HG03439 (cell line): ENCODE data around the gene MMP8.
"Not testable (repeated sequence)": the region's sequence is repeated elsewhere in the genome, so short reads cannot be mapped to it uniquely, and the experiment has no call there.

Experiments used
- ATAC-seq: cut with Tn5 transposase; IDR thresholded peaks from one replicate; pipeline ENCODE4 v1.9.1; 2021; ENCODE audit warnings: mild to moderate bottlenecking, moderate library complexity; ENCODE audit not compliant: unreplicated experiment

Gene MMP8, protein sequence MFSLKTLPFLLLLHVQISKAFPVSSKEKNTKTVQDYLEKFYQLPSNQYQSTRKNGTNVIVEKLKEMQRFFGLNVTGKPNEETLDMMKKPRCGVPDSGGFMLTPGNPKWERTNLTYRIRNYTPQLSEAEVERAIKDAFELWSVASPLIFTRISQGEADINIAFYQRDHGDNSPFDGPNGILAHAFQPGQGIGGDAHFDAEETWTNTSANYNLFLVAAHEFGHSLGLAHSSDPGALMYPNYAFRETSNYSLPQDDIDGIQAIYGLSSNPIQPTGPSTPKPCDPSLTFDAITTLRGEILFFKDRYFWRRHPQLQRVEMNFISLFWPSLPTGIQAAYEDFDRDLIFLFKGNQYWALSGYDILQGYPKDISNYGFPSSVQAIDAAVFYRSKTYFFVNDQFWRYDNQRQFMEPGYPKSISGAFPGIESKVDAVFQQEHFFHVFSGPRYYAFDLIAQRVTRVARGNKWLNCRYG

DNA sequence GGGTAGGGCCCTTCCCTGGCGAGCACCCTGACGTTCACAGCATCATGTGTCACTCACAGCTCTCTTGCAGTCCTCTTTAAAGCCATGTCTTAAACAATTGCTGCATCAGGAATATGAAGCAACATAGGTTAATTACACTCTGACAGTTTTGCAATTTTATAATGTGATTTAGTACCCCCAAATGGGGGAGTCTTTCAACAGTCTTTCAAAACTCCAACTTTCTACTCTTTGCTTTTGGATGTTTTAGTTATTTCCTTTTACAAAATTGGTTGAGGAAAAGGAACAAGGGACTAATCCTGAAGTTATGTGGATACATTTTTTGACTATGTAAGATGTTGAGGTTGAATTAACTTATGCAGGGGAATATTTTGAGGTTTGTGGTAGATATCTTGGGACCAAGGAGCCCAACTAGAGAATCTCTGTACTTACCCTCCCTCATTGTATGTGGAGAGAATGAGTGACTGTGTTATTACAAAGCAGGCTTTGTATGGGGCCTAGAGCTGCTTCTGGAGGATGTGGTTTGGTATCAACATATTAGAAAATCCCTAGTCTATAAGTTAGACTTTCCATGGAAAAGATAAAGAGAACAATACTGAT lies at the start of gene MMP8:
TSS of gene MMP8 (minus strand) at position 51 of the 597 bp plus-strand sequence. CDS start 99 bp downstream, outside the sequence.
- ATAC-seq = no peak

DNA sequence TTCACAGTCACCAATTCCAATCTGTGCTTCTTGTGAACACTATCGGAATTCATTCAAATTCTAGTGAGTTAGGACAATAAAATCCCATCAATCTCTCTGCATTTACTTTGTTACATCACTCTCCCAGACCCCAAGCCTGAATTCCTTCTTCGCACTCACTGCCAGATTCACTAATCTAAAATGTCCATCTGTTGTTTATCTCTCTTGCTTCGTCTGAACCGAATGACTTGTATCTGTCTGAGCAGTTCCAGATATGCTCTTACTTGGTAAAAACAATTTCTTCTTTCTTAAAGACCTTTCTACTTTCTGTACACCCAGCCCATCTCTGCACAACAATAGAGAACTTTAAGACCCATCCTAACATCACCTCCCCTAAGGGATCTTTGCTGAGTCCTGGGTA lies 48.6 kb upstream of the MMP8 start:
- ATAC-seq = no peak

DNA sequence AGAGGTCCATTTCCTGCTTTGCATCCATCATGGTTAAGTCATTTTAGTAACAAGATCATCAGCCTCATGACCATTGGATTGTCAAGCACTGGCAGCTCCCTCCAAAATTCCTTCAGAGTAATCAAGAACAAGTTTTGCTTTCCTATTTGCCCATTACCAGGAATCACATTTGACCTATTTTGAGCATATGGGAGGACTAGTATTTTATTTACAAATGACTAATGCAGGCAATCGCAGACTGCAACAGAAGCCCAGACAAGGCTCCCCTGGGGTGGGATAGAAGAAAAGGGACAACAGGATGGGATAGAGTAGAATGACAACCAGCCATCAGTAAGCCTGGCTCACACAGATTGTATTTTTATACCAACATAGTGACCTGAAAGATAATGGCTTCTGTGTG lies 46.6 kb upstream of the MMP8 start:
- no peak for ATAC-seq

DNA sequence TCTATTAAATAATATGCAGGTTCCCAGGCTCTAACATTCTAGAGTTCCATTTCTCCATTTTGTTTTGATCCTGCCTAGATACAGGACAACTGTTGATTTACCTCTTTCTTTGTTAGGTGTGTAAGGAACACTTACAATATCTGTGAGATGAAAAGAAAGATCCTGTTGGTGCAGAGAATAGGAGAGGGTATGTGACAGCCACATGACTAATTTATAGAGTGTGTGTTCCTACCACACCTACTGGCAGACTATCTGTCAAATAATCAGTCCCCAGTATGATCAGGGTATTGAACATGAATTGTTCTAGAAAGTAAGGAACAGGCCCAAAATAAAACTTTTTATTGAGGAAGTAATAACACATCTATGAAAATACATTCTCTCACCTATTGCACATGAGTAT lies 45.4 kb upstream of the MMP8 start:
- no peak for ATAC-seq

DNA sequence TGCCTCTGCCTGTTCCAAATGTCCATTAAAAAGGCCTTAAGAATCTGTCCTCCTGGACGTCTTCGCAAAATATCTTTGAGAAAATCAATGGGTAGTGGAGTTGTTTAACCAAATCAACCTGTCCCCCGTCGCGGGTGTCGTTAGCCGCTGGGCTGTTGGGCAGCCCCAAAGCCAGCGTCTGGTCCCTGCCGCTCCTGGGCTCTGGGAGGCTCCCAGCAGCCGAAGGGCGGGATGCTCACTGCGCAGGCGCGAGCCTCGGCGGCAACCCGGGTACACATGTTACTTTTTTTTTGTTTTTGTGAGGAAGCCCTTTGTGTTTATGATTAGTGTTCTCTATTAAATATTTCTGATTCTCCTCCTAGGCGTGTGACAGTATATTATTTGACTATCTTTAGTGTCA lies 43.0 kb upstream of the MMP8 start:
- ATAC-seq = no peak

DNA sequence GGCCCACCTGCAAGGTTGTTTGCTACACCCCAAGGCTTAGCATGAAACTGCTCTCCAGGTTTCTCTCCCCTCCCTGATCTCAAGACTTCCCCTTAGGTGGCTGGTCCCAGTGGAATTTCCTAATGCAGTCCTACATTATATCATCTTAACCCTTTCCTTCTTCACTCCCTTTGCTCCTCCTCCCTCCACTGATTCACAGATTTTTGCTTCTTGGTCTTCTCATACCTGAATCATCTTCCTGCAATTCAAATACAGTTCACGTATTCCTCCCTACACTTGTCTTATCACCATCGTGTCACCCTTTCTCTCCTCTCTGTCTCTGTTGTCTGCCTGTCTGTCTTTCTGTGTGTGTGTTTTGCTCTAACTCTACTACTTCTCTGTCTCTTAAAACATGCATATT lies 38.7 kb upstream of the MMP8 start:
- ATAC-seq = no peak

DNA sequence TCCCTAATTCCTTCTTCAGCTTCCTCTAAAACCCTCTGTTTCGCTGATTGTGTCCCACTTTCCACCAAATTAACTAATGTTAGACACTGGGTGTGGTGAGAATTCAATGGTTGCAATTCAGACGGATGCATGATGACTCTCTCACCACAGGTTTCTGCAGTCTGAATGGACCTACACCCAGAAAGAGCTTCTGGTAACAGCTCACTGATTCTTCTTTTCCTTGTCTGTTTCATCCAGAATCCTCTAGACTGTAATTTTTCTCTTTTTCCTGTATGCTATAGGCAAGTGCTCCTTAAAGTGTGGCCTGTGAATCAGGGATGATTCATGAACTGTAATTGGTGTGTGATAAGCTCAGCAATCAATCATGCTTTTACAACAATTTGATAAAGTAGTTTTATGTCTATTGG lies 37.6 kb upstream of the MMP8 start:
- ATAC-seq = no peak

DNA sequence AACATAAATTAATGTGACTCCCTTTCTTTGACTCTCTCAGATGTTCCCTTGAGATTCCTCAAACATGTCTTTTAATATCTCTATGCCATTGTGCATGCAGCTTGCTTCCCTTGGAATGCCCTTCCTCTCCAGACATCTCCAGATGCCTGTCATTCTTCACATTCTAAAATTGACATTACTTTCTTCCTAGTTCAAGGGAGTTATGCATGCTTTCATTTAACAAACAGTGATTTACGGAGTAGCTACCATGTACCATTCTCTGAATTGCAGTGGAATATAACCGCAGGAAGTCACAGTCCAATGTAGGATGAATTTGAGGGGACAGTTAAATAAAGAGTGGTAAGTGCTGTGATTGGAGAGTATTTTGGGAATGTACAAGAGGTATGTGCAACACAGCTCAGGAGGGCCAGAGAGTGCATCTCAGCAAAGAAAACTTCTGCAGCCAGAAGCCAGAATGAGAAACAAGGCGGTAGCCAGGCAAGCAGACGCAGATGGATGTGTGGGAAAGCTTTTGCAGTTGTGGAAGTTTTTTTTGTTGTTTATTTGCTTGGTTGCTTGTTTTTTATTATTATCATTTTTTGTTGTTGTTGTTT lies 37.0 kb upstream of the MMP8 start:
- ATAC-seq = no peak

DNA sequence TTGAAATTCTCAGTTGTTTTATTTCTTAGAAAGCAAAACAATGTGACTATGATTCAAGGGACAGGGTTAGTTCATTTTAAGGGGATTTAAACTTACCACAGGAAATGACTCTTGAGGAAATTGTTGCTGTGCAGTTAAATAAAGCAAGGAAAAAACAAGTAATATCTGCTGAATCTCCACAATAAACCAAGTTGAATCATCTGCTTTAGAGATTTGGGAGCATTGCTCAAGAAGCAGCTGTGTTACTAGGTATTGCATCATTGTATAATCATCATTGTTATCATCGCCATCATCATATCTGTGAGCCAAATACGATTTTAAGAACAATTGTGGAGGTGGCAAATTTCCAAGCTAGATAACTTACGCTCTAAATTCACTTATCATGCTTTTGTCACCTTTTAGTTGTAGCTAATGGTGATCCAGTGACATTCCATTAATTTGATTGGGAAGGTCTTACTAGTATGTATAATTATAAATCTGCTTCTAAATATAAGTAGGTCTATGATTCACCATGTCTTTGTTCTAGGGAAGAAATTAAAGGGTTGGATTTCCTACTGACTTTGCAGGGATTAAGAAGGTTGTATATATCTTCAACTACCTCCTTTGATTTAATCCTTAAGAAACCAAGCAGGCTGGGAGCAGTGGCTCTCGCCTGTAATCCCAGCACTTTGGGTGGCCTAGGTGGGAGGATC lies 35.7 kb upstream of the MMP8 start:
- ATAC-seq = no peak

DNA sequence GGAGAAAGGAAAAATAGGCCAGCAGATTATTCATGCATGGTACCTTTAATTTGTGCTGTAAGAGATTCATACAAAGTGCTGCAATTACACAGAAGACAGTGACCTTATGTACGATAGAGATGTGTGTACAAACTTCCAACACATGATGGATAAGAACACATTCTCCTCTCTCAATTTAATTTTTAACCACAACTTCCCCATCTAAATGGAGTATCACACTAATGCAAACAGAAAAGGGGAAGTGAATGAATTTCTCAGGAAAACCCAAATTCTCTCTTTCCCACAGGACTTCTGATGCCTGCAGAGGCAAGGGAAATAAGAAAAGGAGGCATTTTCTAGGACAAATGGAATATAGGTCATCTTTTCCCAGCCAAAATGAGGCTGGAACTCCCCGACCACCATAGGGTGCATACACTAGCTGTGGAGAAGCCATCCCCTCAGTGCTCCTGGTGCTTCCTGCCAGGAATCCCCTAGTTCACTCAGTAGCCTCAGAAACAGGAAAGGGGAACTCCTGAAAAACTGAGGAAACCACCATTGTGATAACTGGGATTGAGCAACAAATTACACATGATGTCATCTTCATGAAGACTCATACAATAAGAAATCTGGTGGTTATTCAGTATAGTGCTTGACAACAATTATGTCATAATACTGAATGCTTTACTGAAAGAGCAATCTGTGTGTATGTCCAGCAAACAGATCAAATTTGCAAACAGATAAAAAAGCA lies 33.2 kb upstream of the MMP8 start:
- ATAC-seq = no peak

DNA sequence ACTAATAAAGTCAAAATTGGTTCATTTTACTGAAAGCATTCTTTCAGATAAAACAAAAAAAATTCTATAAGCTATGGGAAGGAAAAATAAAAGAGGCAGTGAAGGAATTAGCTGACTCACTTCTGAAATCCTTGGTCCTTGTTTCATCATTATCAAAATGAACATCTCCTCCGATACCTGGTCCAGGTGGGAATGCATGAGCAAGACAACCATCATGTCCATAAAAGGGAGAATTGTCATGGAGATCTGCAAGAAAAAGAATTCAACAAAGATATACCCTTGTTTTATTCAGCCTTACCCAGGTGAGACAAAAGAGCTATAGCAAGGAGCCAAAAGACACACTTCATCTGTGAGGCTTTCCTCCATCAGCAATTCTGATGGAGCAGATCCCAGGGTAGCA lies 28.5 kb upstream of the MMP8 start:
- ATAC-seq = no peak

DNA sequence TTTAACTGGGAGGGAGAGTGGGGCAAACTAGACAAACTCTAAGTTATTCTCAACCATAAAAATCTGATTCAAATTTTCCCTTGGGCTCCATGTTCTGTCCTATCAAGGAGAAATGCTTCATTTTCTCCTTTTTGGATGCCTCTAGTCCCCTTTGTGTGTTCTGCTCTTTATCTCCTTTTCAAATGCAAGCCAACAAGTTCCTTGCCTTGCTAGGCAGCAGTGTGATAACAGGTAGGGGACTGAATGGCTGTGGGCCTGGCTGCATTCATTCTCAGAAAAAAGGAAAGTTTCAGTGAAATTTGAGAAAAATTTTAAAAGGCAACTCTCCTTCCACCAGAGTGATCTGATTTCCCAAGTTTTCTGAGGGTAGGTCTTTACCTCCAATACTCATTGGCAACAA lies 26.9 kb upstream of the MMP8 start:
- ATAC-seq = no peak

DNA sequence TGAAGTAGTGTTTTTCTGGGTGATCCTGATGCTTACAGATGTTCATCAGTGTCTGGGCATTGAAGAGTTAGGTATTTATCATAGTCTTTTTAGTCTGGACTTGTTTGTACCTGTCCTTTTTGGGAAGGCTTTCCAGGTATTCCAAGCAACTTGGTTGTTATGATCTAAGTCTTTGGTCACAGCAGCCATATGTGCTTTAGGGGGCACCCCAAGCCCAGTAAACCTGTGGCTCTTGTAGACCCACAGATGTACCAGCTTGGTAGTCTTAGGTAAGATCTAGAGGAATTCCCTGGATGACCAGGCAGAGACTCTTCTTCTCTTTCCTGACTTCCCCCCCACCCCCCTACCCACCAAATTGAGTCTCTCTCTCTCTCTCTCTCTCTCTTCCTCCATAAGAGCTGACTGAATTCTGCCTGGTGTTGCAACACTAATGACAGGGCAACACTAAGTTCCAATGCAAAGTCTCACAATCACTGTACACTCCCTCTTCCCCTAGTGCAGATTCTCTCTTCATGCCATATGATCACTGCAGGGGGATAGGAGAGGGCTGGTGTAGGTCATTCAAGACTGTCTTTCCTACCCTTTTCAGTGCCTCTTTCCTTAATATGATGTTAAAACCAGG lies 24.5 kb upstream of the MMP8 start:
- ATAC-seq = no peak

DNA sequence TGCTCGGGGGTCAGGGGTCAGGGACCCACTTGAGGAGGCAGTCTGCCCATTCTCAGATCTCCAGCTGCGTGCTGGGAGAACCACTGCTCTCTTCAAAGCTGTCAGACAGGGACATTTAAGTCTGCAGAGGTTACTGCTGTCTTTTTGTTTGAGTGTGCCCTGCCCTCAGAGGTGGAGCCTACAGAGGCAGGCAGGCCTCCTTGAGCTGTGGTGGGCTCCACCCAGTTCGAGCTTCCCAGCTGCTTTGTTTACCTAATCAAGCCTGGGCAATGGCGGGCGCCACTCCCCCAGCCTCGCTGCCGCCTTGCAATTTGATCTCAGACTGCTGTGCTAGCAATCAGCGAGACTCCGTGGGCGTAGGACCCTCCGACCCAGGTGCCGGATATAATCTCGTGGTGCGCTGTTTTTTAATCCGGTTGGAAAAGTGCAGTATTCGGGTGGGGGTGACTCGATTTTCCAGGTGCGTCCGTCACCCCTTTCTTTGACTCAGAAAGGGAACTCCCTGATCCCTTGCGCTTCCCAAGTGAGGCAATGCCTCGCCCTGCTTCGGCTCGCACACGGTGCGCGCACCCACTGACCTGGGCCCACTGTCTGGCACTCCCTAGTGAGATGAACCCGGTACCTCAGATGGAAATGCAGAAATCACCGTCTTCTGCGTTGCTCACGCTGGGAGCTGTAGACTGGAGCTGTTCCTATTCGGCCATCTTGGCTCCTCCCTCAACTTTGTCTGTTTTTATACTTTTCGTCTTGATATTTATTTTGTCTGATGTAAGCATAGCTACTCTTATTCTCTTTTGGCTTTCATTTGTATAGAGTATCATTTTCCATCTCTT lies 22.2 kb upstream of the MMP8 start:
- ATAC-seq = not testable (repeated sequence)

DNA sequence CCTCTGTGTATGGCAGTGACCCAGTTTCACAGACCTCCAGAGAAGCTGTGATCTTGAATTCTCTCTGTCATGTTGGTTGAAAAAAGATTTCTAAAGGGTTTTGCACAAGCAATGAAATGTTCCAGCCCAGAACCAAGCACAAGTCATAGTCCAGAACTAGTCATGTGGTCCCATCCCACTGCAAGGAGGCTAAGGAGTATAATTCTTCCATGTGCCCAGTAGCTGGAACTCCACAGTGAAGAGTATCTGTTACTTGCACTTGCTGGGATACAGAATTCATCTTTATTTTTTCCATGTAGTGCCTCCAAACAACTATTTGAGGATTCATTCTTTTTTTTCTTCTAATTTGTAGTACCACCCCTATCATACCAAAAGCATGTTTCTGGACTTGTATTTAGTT lies 9.9 kb upstream of the MMP8 start:
- ATAC-seq = no peak

DNA sequence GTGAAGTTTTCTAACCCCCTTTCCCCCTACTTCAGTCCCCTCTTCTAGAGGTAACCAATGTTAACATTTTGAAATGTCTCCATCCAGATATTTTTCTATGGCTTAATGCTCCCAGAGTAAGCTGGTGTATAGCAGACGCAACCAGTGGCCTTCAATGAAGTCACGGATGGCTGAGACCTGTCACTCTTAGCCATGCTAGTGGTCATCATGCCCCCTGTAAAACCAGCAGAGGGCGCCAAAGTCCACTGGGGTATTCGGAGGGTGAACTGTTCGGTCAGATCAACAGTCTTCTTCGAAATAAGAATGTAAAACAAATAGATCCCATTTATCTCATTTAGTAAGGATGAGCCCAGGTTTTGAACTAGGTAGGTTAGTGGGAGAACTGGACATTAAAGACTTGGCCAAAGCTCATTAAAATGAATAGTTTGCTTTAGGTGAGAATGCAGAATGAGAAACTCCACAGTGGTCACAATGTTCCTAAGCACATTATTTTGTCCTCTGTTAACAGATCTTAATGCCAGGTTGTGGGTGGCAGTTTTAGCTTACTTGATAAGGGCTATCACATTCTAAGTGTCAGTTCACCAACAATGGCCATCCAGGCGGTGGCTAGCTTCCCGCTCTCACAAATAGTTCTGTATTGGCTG lies 8.6 kb upstream of the MMP8 start:
- peak; percentile 88 for ATAC-seq

DNA sequence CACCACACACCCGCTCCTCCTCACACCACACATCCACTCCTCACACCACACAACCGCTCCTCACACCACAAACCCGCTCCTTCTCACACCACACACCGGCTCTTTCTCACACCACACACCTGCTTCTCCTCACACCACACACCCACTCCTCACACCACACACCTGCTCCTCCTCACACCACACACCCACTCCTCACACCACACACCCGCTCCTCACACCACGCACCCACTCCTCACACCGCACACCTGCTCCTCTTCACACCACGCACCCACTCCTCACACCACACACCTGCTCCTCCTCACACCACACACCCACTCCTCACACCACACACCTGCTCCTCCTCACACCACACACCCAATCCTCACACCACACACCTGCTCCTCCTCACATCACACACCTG lies 6.2 kb upstream of the MMP8 start:
- ATAC-seq = not testable (repeated sequence)

DNA sequence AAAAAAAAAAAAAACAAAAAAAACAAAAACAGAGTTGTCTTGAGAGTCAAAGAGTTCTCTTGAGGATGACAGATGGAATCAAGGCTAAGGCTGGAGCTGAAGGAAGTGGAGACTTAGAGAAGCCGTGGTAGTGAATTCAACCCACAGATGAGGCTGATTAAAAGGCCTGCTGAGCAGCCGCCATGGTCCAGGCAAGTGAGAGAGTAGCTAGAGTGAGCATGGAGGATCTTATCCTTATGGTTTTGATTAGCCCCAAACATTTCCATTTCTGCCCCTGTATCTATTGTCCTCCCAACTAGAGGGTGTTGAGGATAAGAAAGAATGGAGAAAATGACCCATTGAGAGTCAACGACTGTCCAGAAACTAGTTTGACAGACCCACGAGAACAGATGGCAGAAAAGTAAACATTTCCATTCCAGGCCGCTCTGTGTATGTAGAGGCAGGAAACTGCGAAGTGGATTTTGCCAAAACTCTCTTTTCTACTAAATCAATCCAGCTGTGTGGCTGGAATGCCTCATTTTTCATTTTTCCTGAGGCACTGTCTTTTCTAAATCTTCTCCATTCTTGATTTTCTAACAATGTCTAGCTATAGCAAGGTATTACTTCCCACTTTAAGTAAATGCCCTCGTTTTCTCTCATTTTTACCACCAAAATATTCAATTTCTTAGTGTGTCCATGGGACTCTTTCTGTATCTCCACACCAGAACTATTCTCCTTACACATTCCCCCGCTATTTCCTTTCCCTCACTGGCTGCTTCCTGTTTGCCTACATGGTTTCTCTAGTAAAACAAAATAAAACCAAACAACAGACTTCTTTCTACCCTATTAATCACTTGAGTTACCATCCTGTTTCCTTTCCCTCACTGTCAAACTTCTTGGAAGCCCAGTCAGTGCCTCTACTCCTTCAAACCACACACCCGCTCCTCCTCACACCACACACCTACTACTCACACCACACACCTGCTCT lies 5.4 kb upstream of the MMP8 start:
- ATAC-seq = no peak
